SU-DHL-6 (cell line): ENCODE data around the gene TRAPPC2L.

Source experiments
- H2AFZ ChIP-seq: fragments of 200-600 bp; sonication (generic); 2 replicates; pipeline ENCODE4 v1.6.1; 2014; ENCODE audit warnings: low read depth, mild to moderate bottlenecking, moderate library complexity, mixed read lengths, antibody characterized with exemption, low read length; ENCODE audit not compliant: severe bottlenecking
- H3F3A ChIP-seq: fragments of 200-600 bp; shearing (Covaris generic); 2 replicates; pipeline ENCODE4 v1.6.0; 2016; ENCODE audit warnings: antibody characterized with exemption, mild to moderate bottlenecking; ENCODE audit not compliant: insufficient read depth
- H3K27ac ChIP-seq: fragments of 200-600 bp; sonication (generic); 2 replicates; pipeline ENCODE4 v1.5.1; 2016; ENCODE audit warnings: low read depth, mild to moderate bottlenecking, low read length, moderate library complexity, mixed read lengths
- H3K27me3 ChIP-seq: fragments of 200-600 bp; sonication (generic), shearing (Covaris generic); 2 replicates; pipeline ENCODE4 v1.6.0; 2014; ENCODE audit warnings: mild to moderate bottlenecking, low read length
- H3K36me3 ChIP-seq: fragments of 200-600 bp; sonication (generic); 2 replicates; pipeline ENCODE4 v1.6.1; 2014; ENCODE audit warnings: mild to moderate bottlenecking, low read length, mixed read lengths
- H3K4me2 ChIP-seq: fragments of 300-600, 200-600 bp; shearing (Covaris generic), sonication (generic); 2 replicates; pipeline ENCODE4 v1.6.0; 2014; ENCODE audit warnings: low read length, low read depth, mild to moderate bottlenecking; ENCODE audit not compliant: poor library complexity, severe bottlenecking
- H3K4me3 ChIP-seq: fragments of 200-600 bp; sonication (generic); 2 replicates; pipeline ENCODE4 v1.5.1; 2014; ENCODE audit warnings: antibody characterized with exemption, low read length, mild to moderate bottlenecking, mixed read lengths; ENCODE audit not compliant: insufficient read depth, poor library complexity, severe bottlenecking
- H3K79me2 ChIP-seq: fragments of 200-600 bp; sonication (generic); 2 replicates; pipeline ENCODE4 v1.6.1; 2014; ENCODE audit warnings: mild to moderate bottlenecking, low read length, moderate library complexity; ENCODE audit not compliant: insufficient read depth
- H3K9ac ChIP-seq: fragments of 200-600 bp; sonication (generic); 2 replicates; pipeline ENCODE4 v1.7.0; 2014; ENCODE audit warnings: mild to moderate bottlenecking, low read length
- H3K9me2 ChIP-seq: fragments of 200-600 bp; sonication (generic); replicated peaks from 2 replicates; pipeline ENCODE4 v1.6.1; 2014; ENCODE audit warnings: low read length; ENCODE audit not compliant: insufficient read depth
- H3K9me3 ChIP-seq: fragments of 200-600 bp; sonication (generic); 2 replicates; pipeline ENCODE4 v1.6.1; 2014; ENCODE audit warnings: low read length, mixed read lengths; ENCODE audit not compliant: insufficient read depth
- H4K20me1 ChIP-seq: fragments of 200-600 bp; sonication (generic); 2 replicates; pipeline ENCODE4 v1.6.1; 2014; ENCODE audit warnings: low read depth, mild to moderate bottlenecking, antibody characterized with exemption, low read length, moderate library complexity, mixed read lengths
- CTCF ChIP-seq: fragments of 200-600 bp; sonication (generic); IDR thresholded peaks from one replicate; pipeline ENCODE4 v1.5.1; 2017; ENCODE audit warnings: antibody characterized with exemption, mild to moderate bottlenecking, low read length, moderate library complexity; ENCODE audit not compliant: insufficient read depth, poor library complexity, severe bottlenecking
- EZH2phosphoT487 ChIP-seq: fragments of 200-600 bp; sonication (generic), shearing (Covaris generic); conservative IDR thresholded peaks from 2 replicates; pipeline ENCODE4 v1.6.1; 2018; ENCODE audit warnings: mild to moderate bottlenecking, antibody characterized with exemption, low read length, moderate library complexity, mixed read lengths

Gene TRAPPC2L

GRCh38 chr16:88842308-88842756, 14.6 kb upstream of the TRAPPC2L start:
- Histone ChIP-seq H3K27ac (no peak overlapping the region), H3K79me2 (no peaks in the 10 kb centered on the region), H3K9me2 (no peaks in the 10 kb centered on the region), H4K20me1 (no peaks in the 10 kb centered on the region), H3K9ac (no peak overlapping the region), H3F3A (no peaks in the 10 kb centered on the region), H3K4me2 (no peak overlapping the region), H3K9me3 (no peaks in the 10 kb centered on the region), H3K4me3 (no peak overlapping the region), H3K27me3 (no peaks in the 10 kb centered on the region), H2AFZ (no peak overlapping the region), H3K36me3 (no peaks in the 10 kb centered on the region)
- TF ChIP-seq CTCF = no peak
- TF ChIP-seq EZH2phosphoT487 = no peak

- Histone ChIP-seq H3K4me2 (no peak overlapping the region), H2AFZ (no peak overlapping the region), H3K27ac (no peak overlapping the region), H3F3A (no peaks in the 10 kb centered on the region), H3K36me3 (no peaks in the 10 kb centered on the region), H3K27me3 (no peaks in the 10 kb centered on the region), H3K9me3 (no peaks in the 10 kb centered on the region), H3K4me3 (no peak overlapping the region), H4K20me1 (no peaks in the 10 kb centered on the region), H3K79me2 (no peaks in the 10 kb centered on the region), H3K9me2 (no peaks in the 10 kb centered on the region), H3K9ac (no peak overlapping the region)
- no peak for TF ChIP-seq CTCF
- no peak for TF ChIP-seq EZH2phosphoT487
These were observed 14.1 kb upstream of the TRAPPC2L start for GRCh38 chr16:88842806-88843205.

GRCh38 chr16:88843256-88843655, 13.7 kb upstream of the TRAPPC2L start:
- H3K27ac ChIP-seq = no peak overlapping the region
- H3K9me3 ChIP-seq = no peaks in the 10 kb centered on the region
- H3K9ac ChIP-seq = no peak overlapping the region
- no peak overlapping the region for H3K4me3 ChIP-seq
- no peaks in the 10 kb centered on the region for H3K27me3 ChIP-seq
- no peak overlapping the region for H3K4me2 ChIP-seq
- no peak overlapping the region for H2AFZ ChIP-seq
- no peaks in the 10 kb centered on the region for H3K9me2 ChIP-seq
- no peaks in the 10 kb centered on the region for H3F3A ChIP-seq
- no peaks in the 10 kb centered on the region for H3K36me3 ChIP-seq
- H4K20me1 ChIP-seq = no peaks in the 10 kb centered on the region
- no peaks in the 10 kb centered on the region for H3K79me2 ChIP-seq
- TF ChIP-seq EZH2phosphoT487 = no peak
- TF ChIP-seq CTCF = no peak

- Histone ChIP-seq H3K9me2 (no peaks in the 10 kb centered on the region), H3F3A (no peaks in the 10 kb centered on the region), H3K36me3 (no peaks in the 10 kb centered on the region), H3K4me3 (no peak overlapping the region), H3K27me3 (no peaks in the 10 kb centered on the region), H3K9ac (no peak overlapping the region), H3K27ac (no peak overlapping the region), H2AFZ (no peak overlapping the region), H3K9me3 (no peaks in the 10 kb centered on the region), H3K4me2 (no peak overlapping the region), H3K79me2 (no peaks in the 10 kb centered on the region), H4K20me1 (no peaks in the 10 kb centered on the region)
- TF ChIP-seq CTCF = no peak
- no peak for TF ChIP-seq EZH2phosphoT487
These were observed 12.4 kb upstream of the TRAPPC2L start for GRCh38 chr16:88844419-88845036.
